HG02870 (cell line): Measurements from ENCODE around the gene RTN4.

Experiments
- ATAC-seq: cut with Tn5 transposase; IDR thresholded peaks from one replicate; pipeline ENCODE4 v1.9.1; 2021; ENCODE audit warnings: mild to moderate bottlenecking, moderate library complexity; ENCODE audit not compliant: unreplicated experiment

The RTN4 gene

GRCh38 chr2:54931473-54931872 is 118.8 kb downstream of the RTN4 start:
- ATAC-seq: no peak

DNA sequence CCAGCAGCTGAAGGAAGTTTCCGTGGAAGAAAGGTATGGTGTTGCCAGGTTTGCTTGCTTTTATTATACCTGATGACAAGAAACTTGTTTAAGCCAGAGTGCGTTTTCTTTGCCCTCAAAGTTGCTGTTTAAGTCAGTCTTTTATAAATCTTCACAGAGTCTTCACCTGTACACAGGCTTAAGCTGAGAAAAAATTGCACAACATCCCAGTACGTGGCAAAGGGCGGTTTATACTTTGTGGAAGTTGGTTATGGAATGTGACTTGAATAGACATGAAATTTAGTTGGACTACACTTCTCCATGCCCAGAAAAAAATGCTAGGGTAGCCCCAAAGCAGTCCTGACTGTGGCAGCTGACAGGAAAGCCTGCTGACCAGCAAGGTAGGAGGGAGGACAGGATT is 121.5 kb downstream of the RTN4 start:
- no peak for ATAC-seq

GRCh38 chr2:54927751-54928615 is 122.3 kb downstream of the RTN4 start:
- no peak for ATAC-seq

DNA sequence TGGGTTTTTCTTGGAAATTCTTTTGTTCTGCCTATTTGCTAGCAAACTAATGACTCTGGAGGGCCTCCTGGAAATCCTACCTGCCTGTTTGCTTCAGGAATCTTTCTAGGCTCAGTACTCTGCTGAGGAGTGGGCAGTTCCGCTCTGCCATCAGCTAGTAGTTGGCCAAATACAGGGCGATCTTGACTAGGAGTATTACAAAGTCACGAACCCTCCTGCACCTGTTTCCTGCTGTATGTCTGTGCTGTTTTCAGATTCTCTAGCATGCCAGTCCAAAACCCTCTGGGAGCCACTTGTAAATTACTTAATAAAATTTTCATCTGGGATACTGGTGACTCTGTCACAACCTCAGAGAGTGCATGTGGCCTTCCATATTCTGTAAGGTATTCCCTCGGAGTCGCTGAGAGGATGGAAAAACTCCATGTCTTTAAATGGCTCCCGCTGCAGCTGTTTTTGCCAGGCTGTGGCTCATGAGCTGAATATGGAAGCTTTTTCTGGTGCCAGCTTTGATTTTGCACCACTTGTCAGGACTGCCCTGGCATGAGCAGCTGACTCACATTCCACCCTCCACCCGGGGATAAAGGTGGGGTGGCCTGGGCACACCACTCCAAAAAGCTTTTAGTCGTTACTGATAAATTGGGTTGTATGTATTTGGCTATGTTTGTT is 123.0 kb downstream of the RTN4 start:
- ATAC-seq: no peak

GRCh38 chr2:54925022-54925421 is 125.2 kb downstream of the RTN4 start:
- no peak for ATAC-seq

- no peak for ATAC-seq
These were observed 126.1 kb downstream of the RTN4 start for GRCh38 chr2:54924121-54924520.
